ENCODE results near the gene RUNDC3A. TPM values are rescaled to one million over a fixed set of nuclear protein-coding genes. Genes with fewer than 3 reads are reported as not detected.
"Not testable (repeated sequence)": the region's sequence is repeated elsewhere in the genome, so short reads cannot be mapped to it uniquely, and the experiment has no call there.

The RUNDC3A gene
- total RNA-seq, 1 experiment from 2014 or later, result 0.12 TPM

DNA sequence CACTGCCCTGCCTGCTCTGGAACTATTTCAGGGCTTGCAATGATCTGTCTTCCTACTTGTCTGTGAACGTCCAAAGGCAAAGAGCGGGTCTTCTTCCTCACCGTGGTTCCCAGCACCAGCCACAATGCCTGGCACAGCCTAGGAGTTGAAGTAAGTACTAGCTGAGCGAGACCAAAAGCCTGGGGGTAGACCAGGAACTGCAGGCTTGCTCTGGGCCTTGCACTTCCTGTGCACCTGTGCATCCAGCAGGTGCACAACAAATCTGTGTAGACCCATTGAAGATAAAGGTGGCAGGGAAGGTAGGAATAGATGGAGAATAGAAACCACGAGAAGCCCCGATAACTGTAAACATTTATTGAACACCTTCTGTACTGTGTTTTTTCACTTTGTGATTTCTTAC lies 50.6 kb downstream of the RUNDC3A start:
- DNase-seq (ENCODE audit: low read depth), result no peak

DNA sequence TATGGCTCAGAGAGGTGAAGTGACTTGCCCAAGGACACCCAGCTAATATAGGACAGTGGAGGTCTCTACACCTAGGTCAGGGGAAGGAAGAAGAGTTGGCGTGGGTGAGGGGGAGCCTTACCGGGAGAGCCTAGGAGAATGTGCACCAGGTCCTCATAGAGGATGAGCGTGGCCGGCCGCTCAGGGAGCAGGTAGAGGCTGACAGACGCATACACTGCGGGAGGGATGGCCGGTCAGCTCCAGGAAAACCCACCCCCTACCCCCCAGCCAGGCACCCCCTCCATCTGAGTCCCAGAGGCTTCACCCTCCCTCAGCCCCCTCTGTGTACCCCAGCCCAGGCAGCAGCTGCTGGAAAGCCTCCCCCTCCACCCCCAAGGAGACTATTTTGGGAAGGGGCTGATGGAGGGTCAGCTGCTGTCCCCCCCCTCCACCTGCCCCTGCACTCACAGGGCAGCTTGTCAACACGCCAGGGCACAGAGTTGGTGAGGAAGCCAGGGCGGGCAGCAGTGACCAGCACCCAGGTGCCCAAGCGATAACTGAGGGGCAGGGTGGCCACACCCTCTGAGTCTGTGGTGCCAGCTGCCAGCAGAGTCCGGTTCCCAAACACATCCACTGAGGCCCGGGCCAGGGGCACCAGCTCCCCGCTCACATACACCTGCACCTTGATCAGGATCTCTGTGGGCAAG lies 51.2 kb downstream of the RUNDC3A start:
- DNase-seq (ENCODE audit: low read depth), result no peak

DNA sequence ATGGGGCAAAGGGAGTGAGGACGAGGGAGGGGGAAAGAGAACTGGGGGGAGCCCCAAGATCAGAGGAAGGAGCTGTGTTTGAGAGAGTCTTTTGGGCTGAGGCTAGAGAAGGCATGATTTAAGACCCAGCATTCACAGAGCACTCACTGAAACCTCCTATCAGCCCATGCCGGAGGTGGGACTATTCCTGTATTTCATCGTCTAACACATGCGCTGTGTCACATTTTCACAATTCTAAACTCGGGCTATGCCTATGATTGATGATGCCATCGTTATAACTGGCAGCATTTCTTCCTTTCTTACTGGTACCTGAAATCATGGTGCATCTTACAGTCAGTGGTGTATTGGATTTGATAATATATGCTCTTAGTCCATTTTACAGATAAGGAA lies 51.7 kb downstream of the RUNDC3A start:
- DNase-seq (ENCODE audit: low read depth), result no peak

DNA sequence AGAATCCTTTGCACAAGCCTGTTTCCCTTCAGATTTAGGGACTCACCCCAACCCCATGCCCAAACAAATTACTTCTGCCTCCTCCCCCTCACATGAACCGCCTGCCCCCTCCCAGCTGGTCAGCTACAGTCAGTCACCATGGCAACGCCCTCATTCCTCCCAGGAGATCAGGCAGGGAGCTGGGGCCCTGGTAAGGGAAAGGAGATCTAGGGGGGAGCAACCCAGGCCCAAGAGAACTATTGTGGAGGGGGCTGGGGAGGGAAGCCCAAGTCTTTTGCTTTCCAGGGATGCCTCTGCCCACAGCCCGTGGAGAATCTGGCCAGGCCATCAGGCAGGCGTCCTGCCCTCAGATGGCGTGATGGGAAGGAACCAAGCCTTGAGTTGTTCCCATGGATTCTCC lies 52.4 kb downstream of the RUNDC3A start:
- DNase-seq (ENCODE audit: low read depth), result peak; percentile 38

DNA sequence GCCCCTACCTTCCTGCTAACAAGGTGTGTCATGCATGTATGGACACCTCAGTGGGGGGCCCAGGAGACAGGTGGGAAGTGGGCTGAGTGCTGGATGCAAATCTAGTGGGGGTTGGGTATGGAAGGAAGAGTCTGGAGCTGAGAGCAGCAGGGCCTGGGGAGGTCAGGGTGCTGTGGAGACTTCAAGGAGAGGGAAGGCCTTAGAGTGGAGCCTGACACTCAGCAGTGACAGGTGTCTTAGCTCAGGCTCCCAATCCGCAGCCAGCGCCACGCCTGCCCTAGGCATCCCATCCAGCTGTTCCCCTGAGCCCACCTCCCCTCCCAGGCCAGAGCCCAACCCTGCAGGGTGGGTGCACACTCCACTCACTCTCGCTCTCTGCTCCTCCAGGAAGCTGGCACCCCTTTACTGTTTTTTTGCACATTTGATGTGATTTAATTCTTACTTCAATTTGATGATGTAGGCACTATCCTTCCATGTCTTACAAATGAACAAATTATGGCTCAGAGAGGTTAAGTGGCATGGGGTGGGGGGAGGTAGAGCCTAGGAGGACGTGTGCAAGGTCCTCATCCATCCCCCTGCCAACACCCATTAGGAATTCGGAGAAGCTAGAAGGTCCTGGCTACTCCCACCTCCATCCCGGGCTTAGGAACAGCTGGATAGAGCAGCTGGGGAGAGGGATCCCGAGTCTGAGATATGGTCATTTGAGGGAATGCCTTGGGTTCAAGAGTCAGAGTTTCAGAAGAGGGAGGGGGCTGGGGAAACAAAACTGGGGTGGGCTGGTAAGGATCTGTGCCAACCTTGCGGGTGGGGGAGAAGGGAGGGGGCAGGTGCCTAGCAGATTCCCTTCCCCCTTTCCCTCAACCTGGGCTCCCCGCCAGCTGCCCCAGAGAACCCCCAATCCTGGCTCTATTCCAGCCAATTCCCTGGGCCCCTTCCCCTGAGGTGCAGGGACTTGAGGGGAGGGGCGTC lies 53.2 kb downstream of the RUNDC3A start:
- no peak for DNase-seq (ENCODE audit: low read depth)

DNA sequence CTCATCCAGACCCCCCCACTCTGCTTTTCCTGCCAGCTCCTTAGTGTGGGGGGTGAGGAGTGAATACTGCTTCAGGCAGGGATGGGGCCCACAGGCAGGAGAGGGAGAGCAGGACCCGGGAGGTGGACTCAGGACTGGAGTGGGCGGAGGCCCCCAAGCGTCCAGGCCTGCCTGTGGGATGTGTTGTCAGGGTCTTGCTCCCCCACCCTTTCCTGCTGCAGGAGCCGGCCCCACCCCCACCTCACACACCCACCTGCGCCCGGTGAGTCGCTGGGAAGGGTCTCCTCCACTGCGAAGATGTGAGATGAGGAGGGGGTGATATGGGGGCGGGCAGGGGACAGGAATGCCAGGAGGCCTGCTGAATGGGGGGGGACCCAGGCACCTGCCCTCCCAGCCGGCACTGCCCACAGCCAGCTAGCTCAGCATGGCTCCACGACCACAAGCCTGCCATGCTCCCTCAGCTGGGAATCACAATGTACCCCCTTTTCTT lies 54.1 kb downstream of the RUNDC3A start:
- no peak for DNase-seq (ENCODE audit: low read depth)

DNA sequence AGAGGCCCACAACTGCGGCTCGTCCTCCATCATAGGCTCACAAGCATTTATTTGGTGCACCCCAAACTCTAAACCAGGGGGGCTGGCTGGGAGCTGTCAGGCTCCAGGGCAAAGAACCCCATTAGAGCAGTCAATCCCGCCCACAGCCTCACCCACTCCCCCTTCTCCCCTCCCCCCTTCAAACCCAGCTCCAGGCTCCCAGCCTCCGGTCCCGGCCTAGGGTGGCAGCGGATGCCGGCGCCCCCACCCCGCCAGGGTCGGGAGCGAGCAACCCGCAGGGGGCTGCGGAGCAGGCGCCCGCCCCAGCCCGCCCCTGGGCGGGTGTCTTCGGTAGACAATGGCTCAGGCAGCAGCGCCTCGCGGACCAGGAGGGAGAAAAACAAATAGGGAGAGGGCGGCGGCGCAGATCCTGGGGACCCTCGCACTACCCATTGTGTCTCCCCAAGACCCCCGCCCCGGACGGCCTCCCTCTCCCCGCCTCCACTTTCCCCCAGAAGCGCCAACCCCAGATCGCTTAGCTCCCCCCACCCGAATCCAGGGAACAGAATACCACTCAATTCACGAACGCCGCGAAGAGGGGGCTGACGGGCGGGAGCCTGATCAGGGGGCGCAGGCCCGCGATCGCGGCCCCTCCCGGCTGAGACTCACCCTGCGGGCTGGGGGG lies 54.7 kb downstream of the RUNDC3A start:
- DNase-seq (ENCODE audit: low read depth), result no peak

DNA sequence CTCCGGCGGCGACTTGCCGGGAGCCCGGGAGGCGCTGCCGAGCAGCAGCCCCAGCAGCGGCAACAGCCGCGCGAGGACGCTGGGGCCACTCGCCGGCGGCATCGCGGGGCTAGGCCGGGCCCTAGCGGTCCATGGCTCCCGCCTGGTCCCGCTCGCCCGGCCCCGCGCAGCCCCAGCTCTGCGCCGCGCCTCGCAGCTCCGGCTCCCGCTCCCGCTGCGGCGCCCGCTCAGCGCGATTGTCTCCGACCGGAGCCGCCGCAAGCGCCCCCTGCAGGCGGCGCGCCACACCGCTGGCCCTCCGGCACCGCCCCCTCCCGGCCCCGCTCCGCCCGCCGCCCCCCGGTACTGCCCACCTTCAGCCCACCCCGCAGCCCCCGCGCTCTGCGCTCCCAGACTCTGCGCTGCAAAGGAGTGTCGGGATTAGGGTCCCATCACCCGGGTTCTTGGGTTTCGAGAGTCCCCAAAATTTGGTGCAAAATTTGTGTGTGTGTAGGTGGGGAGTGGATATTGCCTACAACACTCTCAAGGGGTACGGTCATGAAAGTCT lies 55.3 kb downstream of the RUNDC3A start, which contains the start of gene FAM171A2:
TSS of gene FAM171A2 (minus strand) at position 241 of the 547 bp plus-strand sequence. CDS start at position 102, 139 bp downstream.
- peak; percentile 45 for DNase-seq (ENCODE audit: low read depth)

DNA sequence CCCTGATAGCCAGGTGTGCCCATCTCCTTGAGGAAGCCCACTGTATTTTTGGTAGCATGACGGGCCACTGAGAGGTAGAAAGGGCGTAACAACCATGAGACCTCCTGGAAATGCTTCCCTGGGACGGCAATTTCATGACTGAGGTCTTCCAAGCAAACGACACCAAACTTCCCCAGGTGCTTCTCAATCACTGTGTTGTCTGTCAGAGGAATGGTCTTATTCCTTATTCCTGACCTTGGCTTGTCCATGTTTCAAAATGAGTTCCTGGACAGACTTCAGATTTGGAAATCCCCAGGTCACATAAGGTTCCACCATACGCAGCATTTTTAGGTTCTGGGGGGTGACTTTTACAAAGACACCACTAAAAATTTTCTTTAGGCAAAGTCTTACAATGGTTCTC lies 56.6 kb downstream of the RUNDC3A start:
- DNase-seq (ENCODE audit: low read depth), result not testable (repeated sequence)

DNA sequence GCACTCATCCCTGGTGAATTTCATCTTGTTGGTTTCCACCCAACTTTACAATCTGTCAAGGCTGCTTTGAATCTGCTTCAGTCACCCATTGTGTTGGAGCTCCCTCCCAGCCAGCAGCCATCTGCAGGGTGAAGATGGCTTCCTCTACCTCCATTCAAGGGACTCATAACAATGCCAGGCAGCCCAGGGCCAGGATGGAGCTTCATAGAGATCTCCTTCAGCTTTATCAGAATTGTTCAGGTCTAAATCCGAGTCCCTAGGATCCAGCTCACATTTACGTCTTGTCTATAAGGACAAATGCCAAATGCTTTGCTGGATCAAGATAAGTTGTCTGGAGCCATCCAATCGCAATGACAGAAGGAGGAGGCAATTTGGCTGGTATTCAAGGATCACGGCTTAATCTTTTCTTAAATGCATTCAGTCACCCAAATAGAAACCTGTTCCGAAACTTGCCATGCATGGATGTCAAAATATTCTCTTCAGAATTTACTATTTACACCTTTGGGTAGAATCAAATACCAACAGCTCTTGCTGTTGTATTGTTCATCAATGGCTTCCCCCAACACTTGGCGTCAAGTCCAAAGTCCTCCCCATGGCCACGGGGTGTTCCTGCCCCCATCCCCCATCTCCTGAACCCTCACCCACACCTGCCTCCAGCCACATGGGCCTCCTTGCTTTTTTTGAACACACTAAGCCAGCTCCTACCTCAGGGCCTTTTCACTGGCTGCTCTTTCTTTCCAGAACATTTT lies 59.0 kb downstream of the RUNDC3A start:
- no peak for DNase-seq (ENCODE audit: low read depth)

Other genes with a start within 250 kb of the RUNDC3A start
- gene LSM12, start 241.9 kb upstream of the RUNDC3A start, total RNA-seq (2014; rRNA removed; shearing (Covaris generic)), result 112 and 121 TPM in 2 replicates
- gene G6PC3, start 237.9 kb upstream of the RUNDC3A start, total RNA-seq (2014; rRNA removed; shearing (Covaris generic)), result 63.5 and 66.4 TPM in 2 replicates
- gene HDAC5, start 185.0 kb upstream of the RUNDC3A start, total RNA-seq (2014; rRNA removed; shearing (Covaris generic)), result 37.8 and 46.0 TPM in 2 replicates
- 6.5 and 7.5 TPM in 2 replicates for gene HROB, start 166.7 kb upstream of the RUNDC3A start, total RNA-seq (2014; rRNA removed; shearing (Covaris generic))
- not detected in 2 replicates for gene ASB16, start 137.9 kb upstream of the RUNDC3A start, total RNA-seq (2014; rRNA removed; shearing (Covaris generic))
- gene TMUB2, start 121.6 kb upstream of the RUNDC3A start, total RNA-seq (2014; rRNA removed; shearing (Covaris generic)), result 36.8 and 37.6 TPM in 2 replicates
- 21.3 and 32.7 TPM in 2 replicates for gene ATXN7L3, start 108.7 kb upstream of the RUNDC3A start, total RNA-seq (2014; rRNA removed; shearing (Covaris generic))
- 37.8 and 57.5 TPM in 2 replicates for gene UBTF, start 88.9 kb upstream of the RUNDC3A start, total RNA-seq (2014; rRNA removed; shearing (Covaris generic))
- not detected in 2 replicates for gene SLC4A1, start 40.5 kb upstream of the RUNDC3A start, total RNA-seq (2014; rRNA removed; shearing (Covaris generic))
- 111 and 138 TPM in 2 replicates for gene SLC25A39, start 16.2 kb downstream of the RUNDC3A start, total RNA-seq (2014; rRNA removed; shearing (Covaris generic))
- 284 and 317 TPM in 2 replicates for gene GRN, start 36.7 kb downstream of the RUNDC3A start, total RNA-seq (2014; rRNA removed; shearing (Covaris generic))
- 1.4 and 5.2 TPM in 2 replicates for gene FAM171A2, start 55.3 kb downstream of the RUNDC3A start, total RNA-seq (2014; rRNA removed; shearing (Covaris generic))
- gene ITGA2B, start 81.0 kb downstream of the RUNDC3A start, total RNA-seq (2014; rRNA removed; shearing (Covaris generic)), result 0.07 and 0.25 TPM in 2 replicates
- 9.2 and 17.1 TPM in 2 replicates for gene GPATCH8, start 194.8 kb downstream of the RUNDC3A start, total RNA-seq (2014; rRNA removed; shearing (Covaris generic))
- 22.4 and 41.3 TPM in 2 replicates for gene FZD2, start 248.9 kb downstream of the RUNDC3A start, total RNA-seq (2014; rRNA removed; shearing (Covaris generic))